Endothelial cell of umbilical vein (primary cell): ENCODE data around the gene CCBE1. TPM values are rescaled to one million over a fixed set of nuclear protein-coding genes. Genes with fewer than 3 reads are reported as not detected.

Source experiments
- BruUV-seq: library from RNA; stranded (reverse); fragments of 400-500 nt; replicated peaks from 2 replicates; lab custom pipeline; 2021; lab: Mats Ljungman, UMichigan
- CTCF ChIA-PET: fragments of 300-600, 350-600 bp; sonication (Branson Sonifier 250); formaldehyde crosslinking; loops from one replicate; lab custom pipeline; 2021; ENCODE audit warnings: antibody characterized with exemption, inconsistent platforms; lab: Charles Lee
- POLR2A ChIA-PET: fragments of 300-600, 350-600 bp; sonication (Branson Sonifier 250); formaldehyde crosslinking; loops from one replicate; lab custom pipeline; 2021; ENCODE audit warnings: antibody characterized with exemption, inconsistent platforms; lab: Charles Lee
- DNase-seq: peaks from one replicate; pipeline ENCODE4 v3.0.0-alpha.2; 2011; ENCODE audit warnings: low read depth, low spot score
- FAIRE-seq: peaks from 2 replicates; lab custom pipeline; 2011; peaks lifted over from hg19 to GRCh38; lab: Jason Lieb, UNC
- H2AFZ ChIP-seq: 2 replicates; pipeline ENCODE4 v1.6.0; 2012; ENCODE audit warnings: low read depth, low read length, control low read depth, inconsistent platforms
- H3K27ac ChIP-seq: 2 replicates; pipeline ENCODE4 v1.5.1; 2011; ENCODE audit warnings: low read depth, mild to moderate bottlenecking, control low read depth, low read length, moderate library complexity; ENCODE audit not compliant: insufficient read depth
- H3K27me3 ChIP-seq, 2 experiments: 2 replicates each; pipeline versions ENCODE4 v1.6.0 to v1.6.1; 2011; ENCODE audit warnings: low read length in 2 of 2, mixed read lengths in 1 of 2; ENCODE audit not compliant: control insufficient read depth in 2 of 2, insufficient read depth in 2 of 2
- H3K36me3 ChIP-seq, 2 experiments: 2 replicates in 1 of 2; 3 replicates in 1 of 2; pipeline ENCODE4 v1.5.1; 2011; ENCODE audit warnings: low read length in 2 of 2, mild to moderate bottlenecking in 1 of 2, moderate library complexity in 1 of 2; ENCODE audit not compliant: control insufficient read depth in 2 of 2, insufficient read depth in 2 of 2; ENCODE audit errors: extremely low read depth in 1 of 2
- H3K4me1 ChIP-seq: 3 replicates; pipeline ENCODE4 v1.5.1; 2011; ENCODE audit warnings: mild to moderate bottlenecking, low read length; ENCODE audit not compliant: control insufficient read depth, insufficient read depth; ENCODE audit errors: extremely low read depth
- H3K4me2 ChIP-seq: 2 replicates; pipeline ENCODE4 v1.6.1; 2011; ENCODE audit warnings: low read length, control low read depth, mixed read lengths; ENCODE audit not compliant: insufficient read depth
- H3K4me3 ChIP-seq, 3 experiments: fragments of 200-600 bp in 1 of 3; sonication (generic), shearing (Covaris generic) in 1 of 3; replicated peaks in 1 of 3; 2 replicates each; pipeline ENCODE4 v1.5.1; 2011 to 2016; ENCODE audit warnings: control low read depth in 3 of 3, low read length in 3 of 3, mild to moderate bottlenecking in 2 of 3, inconsistent platforms in 1 of 3, low read depth in 1 of 3, moderate library complexity in 1 of 3; ENCODE audit not compliant: insufficient read depth in 1 of 3
- H3K79me2 ChIP-seq: 2 replicates; pipeline ENCODE4 v1.6.0; 2012; ENCODE audit warnings: low read length, inconsistent platforms; ENCODE audit not compliant: control insufficient read depth, insufficient read depth
- H3K9ac ChIP-seq: replicated peaks from 2 replicates; pipeline ENCODE3; 2011; ENCODE audit warnings: low read length, control low read depth; ENCODE audit not compliant: insufficient read depth; ENCODE audit errors: extremely low read depth
- H3K9me1 ChIP-seq: replicated peaks from 3 replicates; pipeline ENCODE4 v1.6.0; 2011; ENCODE audit warnings: mild to moderate bottlenecking, low read length; ENCODE audit not compliant: control insufficient read depth, insufficient read depth; ENCODE audit errors: extremely low read depth
- H3K9me3 ChIP-seq: replicated peaks from 2 replicates; pipeline ENCODE4 v1.5.1; 2012; ENCODE audit warnings: low read length, inconsistent platforms; ENCODE audit not compliant: control insufficient read depth, insufficient read depth
- H4K20me1 ChIP-seq: replicated peaks from 2 replicates; pipeline ENCODE3; 2011; ENCODE audit warnings: mild to moderate bottlenecking, low read length; ENCODE audit not compliant: control insufficient read depth, insufficient read depth; ENCODE audit errors: extremely low read depth
- EZH2 ChIP-seq: IDR thresholded peaks from 2 replicates; pipeline ENCODE4 v1.6.1; 2012; ENCODE audit warnings: borderline replicate concordance, low read depth, mild to moderate bottlenecking, moderate library complexity, low read length, inconsistent platforms; ENCODE audit not compliant: severe bottlenecking
- FOS ChIP-seq: IDR thresholded peaks from 2 replicates; pipeline ENCODE4 v1.6.1; 2011; ENCODE audit warnings: mild to moderate bottlenecking, low read length, moderate library complexity, borderline replicate concordance; ENCODE audit not compliant: insufficient read depth
- GATA2 ChIP-seq: IDR thresholded peaks from 2 replicates; pipeline ENCODE4 v1.7.0; 2011; ENCODE audit warnings: low read depth, mild to moderate bottlenecking, moderate library complexity, mixed read lengths, low read length; ENCODE audit not compliant: insufficient read length, insufficient read depth
- JUN ChIP-seq: IDR thresholded peaks from 2 replicates; pipeline ENCODE4 v1.6.1; 2011; ENCODE audit warnings: borderline replicate concordance, low read depth; ENCODE audit not compliant: insufficient read length, insufficient read depth
- MYC ChIP-seq: IDR thresholded peaks from one replicate; pipeline ENCODE4 v1.6.1; 2011; ENCODE audit warnings: mild to moderate bottlenecking, low read depth, low read length
- POLR2A ChIP-seq: IDR thresholded peaks from 2 replicates; pipeline ENCODE4 v1.6.1; 2012; ENCODE audit warnings: low read depth, mild to moderate bottlenecking, control low read depth, low read length
- POLR2AphosphoS5 ChIP-seq: IDR thresholded peaks from 2 replicates; pipeline ENCODE4 v1.6.1; 2012; ENCODE audit warnings: low read depth, mild to moderate bottlenecking, control low read depth, low read length, moderate library complexity; ENCODE audit not compliant: insufficient read depth
- dilution Hi-C: fragments of 300-500 bp; cut with MboI; formaldehyde crosslinking; loops from one replicate; pipeline ENCODE4 v1.15.0; 2019; ENCODE audit warnings: low sequenced_read_pairs; ENCODE audit not compliant: extremely low pct_ligation_motif_present
- intact Hi-C: fragments of 100-400 bp; cut with micrococcal nuclease; formaldehyde crosslinking; loops from one replicate; pipeline ENCODE4 v1.10.0; 2022
- polyA plus RNA-seq, 4 experiments: library from polyadenylated mRNA; depleted of rRNA in 3 of 4; stranded (reverse) in 3 of 4; unstranded in 1 of 4; fragments of >200 nt; gene quantifications; 2 replicates each; pipeline versions ENCODE4 v1.2.1 to v1.2.3, GENCODE V29; 2011 to 2012; ENCODE audit warnings: missing spikeins in 1 of 4
- total RNA-seq: library from RNA; stranded (reverse); gene quantifications from 2 replicates; pipeline ENCODE4 v1.2.3, GENCODE V29; 2021
- TF ChIP-seq, protein P1 (sequence below): IDR thresholded peaks from 2 replicates; pipeline ENCODE4 v1.6.1; 2011; ENCODE audit not compliant: insufficient read depth, insufficient read length

CCBE1 gene
- total and polyA plus RNA-seq, 2 donors (not counting 3 experiments of a cell fraction or from before 2014, with no cell fraction given): 0.04 TPM; not detected in 1

DNA sequence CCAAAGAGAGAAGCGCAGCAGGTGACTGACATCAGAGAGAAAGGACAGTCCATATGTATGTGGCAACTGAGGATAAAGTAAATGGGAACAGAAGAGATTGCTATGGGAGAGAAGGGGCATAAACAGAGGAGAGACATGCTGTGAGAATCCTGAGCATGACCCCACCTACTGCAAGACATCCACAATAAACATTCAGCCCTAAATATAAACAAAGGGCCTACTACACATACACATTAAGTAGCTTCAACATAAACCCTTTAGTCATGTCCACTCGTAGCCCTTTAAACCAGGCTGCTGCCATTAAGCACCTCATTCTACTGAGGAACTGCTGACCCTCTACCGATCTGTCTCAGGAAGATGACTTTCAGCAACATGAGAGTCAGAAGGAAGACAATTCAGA, 32.9 kb downstream of the CCBE1 start:
- no peak overlapping the region for H3K9ac ChIP-seq
- no peaks in the 10 kb centered on the region for H3K36me3 ChIP-seq
- no peaks in the 10 kb centered on the region for H3K4me1 ChIP-seq
- POLR2A ChIA-PET: no interaction called here
- no peaks in the 10 kb centered on the region for H4K20me1 ChIP-seq
- H3K4me2 ChIP-seq: no peak overlapping the region
- no peaks in the 10 kb centered on the region for H3K79me2 ChIP-seq
- FAIRE-seq (no peak), DNase-seq (no peak)
- TF ChIP-seq, protein P1, sequence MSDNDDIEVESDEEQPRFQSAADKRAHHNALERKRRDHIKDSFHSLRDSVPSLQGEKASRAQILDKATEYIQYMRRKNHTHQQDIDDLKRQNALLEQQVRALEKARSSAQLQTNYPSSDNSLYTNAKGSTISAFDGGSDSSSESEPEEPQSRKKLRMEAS: no peak
- TF ChIP-seq FOS (no peak), EZH2 (no peak), GATA2 (no peak), MYC (no peak), POLR2A (no peak), POLR2AphosphoS5 (no peak), JUN (no peak)
- H3K4me3 ChIP-seq: no peak overlapping the region
- no peaks in the 10 kb centered on the region for H3K27me3 ChIP-seq
- intact Hi-C loops: no loop called here
- no peaks in the 10 kb centered on the region for H3K9me3 ChIP-seq
- no peak overlapping the region for H2AFZ ChIP-seq
- CTCF ChIA-PET: interaction anchor here (1.1 to 3.4 kb wide), 2 partner anchors 33 kb away, joined by 5 to 17 read pairs; partner anchors contain the start of gene CCBE1
- dilution Hi-C loops: no loop called here
- BruUV-seq: no TSS peak
- H3K27ac ChIP-seq: no peak overlapping the region
- H3K9me1 ChIP-seq: no peaks in the 10 kb centered on the region

GRCh38 chr18:59663096-59663495, 34.1 kb downstream of the CCBE1 start:
- H3K36me3 ChIP-seq: no peaks in the 10 kb centered on the region
- no peaks in the 10 kb centered on the region for H3K4me1 ChIP-seq
- dilution Hi-C loops: no loop called here
- no peaks in the 10 kb centered on the region for H3K27me3 ChIP-seq
- H3K9me1 ChIP-seq: no peaks in the 10 kb centered on the region
- H3K27ac ChIP-seq: no peak overlapping the region
- CTCF ChIA-PET: interaction anchor here (0.7 to 3.4 kb wide), 3 partner anchors 28 to 34 kb away, joined by 3 to 17 read pairs (median 4); partner anchors contain the start of gene CCBE1
- H4K20me1 ChIP-seq: no peaks in the 10 kb centered on the region
- DNase-seq (no peak), FAIRE-seq (no peak)
- no TSS peak for BruUV-seq
- no peak overlapping the region for H3K4me3 ChIP-seq
- intact Hi-C loops: no loop called here
- H3K79me2 ChIP-seq: no peaks in the 10 kb centered on the region
- H3K9ac ChIP-seq: no peak overlapping the region
- H2AFZ ChIP-seq: no peak overlapping the region
- H3K9me3 ChIP-seq: no peaks in the 10 kb centered on the region
- POLR2A ChIA-PET: no interaction called here
- TF ChIP-seq POLR2A (no peak), GATA2 (no peak), MYC (no peak), JUN (no peak)
- TF ChIP-seq, protein P1: no peak
- H3K4me2 ChIP-seq: no peak overlapping the region
